Measurements from ENCODE around the gene ZSWIM7.

ZSWIM7 gene

GRCh38 chr17:16013943-16014407 lies 14.5 kb upstream of the ZSWIM7 start:
- no peak overlapping the region for H3K4me3 ChIP-seq (ENCODE audit: low read length)
- TF ChIP-seq, protein P1, sequence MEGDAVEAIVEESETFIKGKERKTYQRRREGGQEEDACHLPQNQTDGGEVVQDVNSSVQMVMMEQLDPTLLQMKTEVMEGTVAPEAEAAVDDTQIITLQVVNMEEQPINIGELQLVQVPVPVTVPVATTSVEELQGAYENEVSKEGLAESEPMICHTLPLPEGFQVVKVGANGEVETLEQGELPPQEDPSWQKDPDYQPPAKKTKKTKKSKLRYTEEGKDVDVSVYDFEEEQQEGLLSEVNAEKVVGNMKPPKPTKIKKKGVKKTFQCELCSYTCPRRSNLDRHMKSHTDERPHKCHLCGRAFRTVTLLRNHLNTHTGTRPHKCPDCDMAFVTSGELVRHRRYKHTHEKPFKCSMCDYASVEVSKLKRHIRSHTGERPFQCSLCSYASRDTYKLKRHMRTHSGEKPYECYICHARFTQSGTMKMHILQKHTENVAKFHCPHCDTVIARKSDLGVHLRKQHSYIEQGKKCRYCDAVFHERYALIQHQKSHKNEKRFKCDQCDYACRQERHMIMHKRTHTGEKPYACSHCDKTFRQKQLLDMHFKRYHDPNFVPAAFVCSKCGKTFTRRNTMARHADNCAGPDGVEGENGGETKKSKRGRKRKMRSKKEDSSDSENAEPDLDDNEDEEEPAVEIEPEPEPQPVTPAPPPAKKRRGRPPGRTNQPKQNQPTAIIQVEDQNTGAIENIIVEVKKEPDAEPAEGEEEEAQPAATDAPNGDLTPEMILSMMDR (conservative IDR thresholded peaks at IDR 0.05; ENCODE audit: low read length), result peak; percentile 75
- DNase-seq (ENCODE audit: low read depth), result peak; percentile 54

- TF ChIP-seq, protein P1 (conservative IDR thresholded peaks at IDR 0.05; ENCODE audit: low read length), result no peak
- no peak overlapping the region for H3K4me3 ChIP-seq (ENCODE audit: low read length)
- DNase-seq (ENCODE audit: low read depth), result no peak
These were observed 7.9 kb upstream of the ZSWIM7 start for GRCh38 chr17:16007439-16007838.

DNA sequence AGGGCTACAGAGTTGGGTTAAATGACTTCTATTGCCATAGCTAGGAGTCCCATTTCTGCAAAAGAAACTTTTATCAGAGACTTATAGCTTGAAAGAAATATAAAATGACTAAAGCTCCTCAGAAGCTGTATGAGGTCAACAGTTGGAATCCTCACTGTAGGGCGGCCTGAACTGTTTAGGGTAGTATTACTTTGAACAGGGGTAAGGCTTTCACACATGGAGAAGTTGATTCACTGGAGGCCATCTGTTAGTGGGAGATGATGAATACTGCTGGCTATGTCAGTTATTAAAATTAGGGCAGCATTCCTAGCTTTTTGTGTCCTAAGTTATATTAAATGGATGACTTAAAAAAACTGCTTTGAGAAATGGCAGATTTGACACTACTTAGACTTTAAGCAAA lies 6.1 kb upstream of the ZSWIM7 start:
- DNase-seq (ENCODE audit: low read depth), result no peak
- no peak overlapping the region for H3K4me3 ChIP-seq (ENCODE audit: low read length)
- TF ChIP-seq, protein P1 (conservative IDR thresholded peaks at IDR 0.05; ENCODE audit: low read length), result no peak

- no peak for DNase-seq (ENCODE audit: low read depth)
- TF ChIP-seq, protein P1 (conservative IDR thresholded peaks at IDR 0.05; ENCODE audit: low read length), result no peak
- no peak overlapping the region for H3K4me3 ChIP-seq (ENCODE audit: low read length)
These were observed 4.3 kb upstream of the ZSWIM7 start for GRCh38 chr17:16003841-16004240.

- H3K4me3 ChIP-seq (ENCODE audit: low read length), result no peak overlapping the region
These were observed 3.3 kb upstream of the ZSWIM7 start for GRCh38 chr17:16002708-16003260.

GRCh38 chr17:16001226-16001897 lies 1.9 kb upstream of the ZSWIM7 start:
- DNase-seq (ENCODE audit: low read depth), result peak; percentile 22
- no peak overlapping the region for H3K4me3 ChIP-seq (ENCODE audit: low read length)
- TF ChIP-seq, protein P1 (conservative IDR thresholded peaks at IDR 0.05; ENCODE audit: low read length), result no peak

More at GRCh38 chr17:16002708-16003260, 3.3 kb upstream of the ZSWIM7 start:
- TF ChIP-seq, protein P1 (conservative IDR thresholded peaks at IDR 0.05; ENCODE audit: low read length), result no peak
- DNase-seq (ENCODE audit: low read depth), result no peak

Measured in AG10803 (cell line).